ENCODE data around the gene AGRN. TPM values are rescaled to one million over a fixed set of nuclear protein-coding genes. Genes with fewer than 3 reads are reported as not detected.

The AGRN gene
- total RNA-seq, 1 experiment from 2014 or later = 175 TPM

DNA sequence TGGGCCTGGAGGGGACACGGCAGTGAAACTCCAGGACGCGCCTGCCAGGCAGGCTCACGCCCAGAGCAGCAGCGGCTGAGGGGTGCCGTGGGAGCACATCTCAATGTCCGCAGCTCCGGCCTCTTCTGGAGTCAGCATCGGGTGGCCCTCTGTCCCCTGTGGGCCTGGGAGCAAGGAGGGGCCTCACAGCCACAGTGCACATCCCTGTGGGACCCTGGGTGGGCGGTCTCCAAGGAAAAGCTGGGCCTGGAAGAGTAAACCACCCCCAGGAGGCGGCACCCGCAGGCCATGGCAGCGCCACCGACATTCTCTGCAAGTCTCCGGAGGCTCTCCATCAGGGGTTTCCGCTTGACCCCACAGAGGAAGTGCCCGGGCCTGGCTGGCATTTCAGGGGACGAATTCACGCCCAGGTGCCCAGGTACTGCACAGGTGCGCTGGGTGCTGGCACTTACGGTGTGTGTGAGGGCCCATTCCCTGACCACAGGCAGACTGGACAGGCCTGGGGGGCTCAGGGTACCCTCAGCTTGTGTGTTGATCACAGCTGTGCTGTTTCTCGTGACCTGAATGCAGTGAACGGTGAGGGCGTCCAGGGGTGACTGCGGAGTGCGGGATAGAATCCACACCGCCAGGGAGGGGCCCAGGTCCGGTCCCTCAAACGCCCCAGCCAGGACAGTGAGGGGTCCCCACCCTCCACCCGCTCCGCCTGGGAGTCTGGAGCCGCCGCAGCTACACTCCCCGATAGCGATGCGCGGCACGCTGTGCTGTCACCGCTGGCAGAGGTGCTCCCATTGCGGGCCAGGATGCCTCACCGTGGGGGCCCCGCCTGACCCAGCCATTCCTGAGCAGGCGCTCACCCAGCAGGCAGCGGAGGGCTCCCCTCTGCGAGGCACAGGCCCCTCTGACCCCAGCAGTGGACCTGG lies 70.8 kb downstream of the AGRN start:
- TF ChIP-seq, protein P1, sequence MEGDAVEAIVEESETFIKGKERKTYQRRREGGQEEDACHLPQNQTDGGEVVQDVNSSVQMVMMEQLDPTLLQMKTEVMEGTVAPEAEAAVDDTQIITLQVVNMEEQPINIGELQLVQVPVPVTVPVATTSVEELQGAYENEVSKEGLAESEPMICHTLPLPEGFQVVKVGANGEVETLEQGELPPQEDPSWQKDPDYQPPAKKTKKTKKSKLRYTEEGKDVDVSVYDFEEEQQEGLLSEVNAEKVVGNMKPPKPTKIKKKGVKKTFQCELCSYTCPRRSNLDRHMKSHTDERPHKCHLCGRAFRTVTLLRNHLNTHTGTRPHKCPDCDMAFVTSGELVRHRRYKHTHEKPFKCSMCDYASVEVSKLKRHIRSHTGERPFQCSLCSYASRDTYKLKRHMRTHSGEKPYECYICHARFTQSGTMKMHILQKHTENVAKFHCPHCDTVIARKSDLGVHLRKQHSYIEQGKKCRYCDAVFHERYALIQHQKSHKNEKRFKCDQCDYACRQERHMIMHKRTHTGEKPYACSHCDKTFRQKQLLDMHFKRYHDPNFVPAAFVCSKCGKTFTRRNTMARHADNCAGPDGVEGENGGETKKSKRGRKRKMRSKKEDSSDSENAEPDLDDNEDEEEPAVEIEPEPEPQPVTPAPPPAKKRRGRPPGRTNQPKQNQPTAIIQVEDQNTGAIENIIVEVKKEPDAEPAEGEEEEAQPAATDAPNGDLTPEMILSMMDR (conservative IDR thresholded peaks at IDR 0.05) = no peak
- Histone ChIP-seq H2BK5ac (ENCODE audit: insufficient read length, low read length) (no peak overlapping the region), H3K23me2 (ENCODE audit: insufficient read length, low read depth, low read length, poor library complexity, severe bottlenecking) (no peaks in the 10 kb centered on the region), H3K14ac (ENCODE audit: insufficient read depth, low read length) (no peak overlapping the region), H2BK12ac (ENCODE audit: insufficient read length, low read depth, low read length) (no peak overlapping the region), H4K91ac (ENCODE audit: insufficient read length, low read depth, low read length) (no peak overlapping the region), H3K23ac (ENCODE audit: insufficient read length, low read depth, low read length) (no peak overlapping the region), H4K5ac (ENCODE audit: insufficient read length, low read depth, low read length) (no peak overlapping the region), H3K4ac (ENCODE audit: low read depth, low read length) (no peak overlapping the region), H3K9ac (ENCODE audit: extremely low read depth, insufficient read length, low read length) (no peak overlapping the region), H3K27me3 (ENCODE audit: insufficient read depth, low read length) (no peaks in the 10 kb centered on the region), H3K18ac (ENCODE audit: insufficient read length, low read depth, low read length) (no peak overlapping the region), H3K27ac (ENCODE audit: insufficient read length, low read depth, low read length) (no peak overlapping the region), H3K4me2 (ENCODE audit: insufficient read depth, insufficient read length, low read length) (no peak overlapping the region), H4K8ac (replicated peaks; ENCODE audit: insufficient read length, low read depth, low read length) (no peak overlapping the region), H3T11ph (ENCODE audit: low read length) (no peak overlapping the region), H2AK5ac (ENCODE audit: insufficient read length, low read length) (no peak overlapping the region), H2BK20ac (ENCODE audit: low read depth, low read length, poor library complexity, severe bottlenecking) (no peak overlapping the region), H3K79me1 (ENCODE audit: insufficient read depth, low read depth, low read length, poor library complexity, severe bottlenecking) (no peaks in the 10 kb centered on the region), H2BK15ac (ENCODE audit: low read depth, low read length) (no peak overlapping the region), H3K9me3 (ENCODE audit: control insufficient read depth, low read depth, low read length) (no peaks in the 10 kb centered on the region), H3K79me2 (ENCODE audit: insufficient read depth, low read length) (no peaks in the 10 kb centered on the region), H4K20me1 (ENCODE audit: control insufficient read depth, insufficient read depth, insufficient read length) (no peaks in the 10 kb centered on the region), H2BK120ac (ENCODE audit: low read depth, low read length, poor library complexity, severe bottlenecking) (no peak overlapping the region), H3K4me1 (ENCODE audit: insufficient read depth, low read length) (no peaks in the 10 kb centered on the region), H3K56ac (ENCODE audit: insufficient read length, low read depth, low read length) (no peak overlapping the region), H2AFZ (ENCODE audit: low read length) (no peak overlapping the region)
- H3K4me1 Mint-ChIP-seq = no peaks in the 10 kb centered on the region
- peaks cover 6 to 20% of the 10 kb centered on the region in 2 experiments; a peak in 3 of 5 replicates for H3K9me3 Mint-ChIP-seq
- H3K27me3 Mint-ChIP-seq (ENCODE audit: low read depth) = peaks cover 8% of the 10 kb centered on the region
- H3K4me3 Mint-ChIP-seq = no peak overlapping the region
- no peak overlapping the region for H3K27ac Mint-ChIP-seq
- no CpG with 5 or more reads among the region's 45 CpGs for WGBS (ENCODE audit: extremely low coverage, insufficient read length, low lambda C conversion rate)
- DNase-seq = no peak
- H3K36me3 Mint-ChIP-seq (ENCODE audit: insufficient read depth in 1 of 3, low read depth in 3 of 3) = peaks cover 0 to 22% (median 0%) of the 10 kb centered on the region in 3 experiments; a peak in 3 of 7 replicates

Measured in H9 (cell line).